Activated T-cell treated with anti-CD3 and anti-CD28 coated beads, Interleukin-2, amount 50 U/mL, for 72 hours (primary cell): ENCODE data around the gene ZFPM1. TPM values are rescaled to one million over a fixed set of nuclear protein-coding genes. Genes with fewer than 3 reads are reported as not detected.
"Not testable (repeated sequence)": the region's sequence is repeated elsewhere in the genome, so short reads cannot be mapped to it uniquely, and the experiment has no call there.

Source experiments
- ATAC-seq, 2 donors: fragments of 150-1000 bp; cut with Tn5 transposase; replicated peaks in 1 of 2; 2 replicates each; pipeline ENCODE4 v1.10.0; 2021; ENCODE audit warnings: moderate library complexity in 2 of 2, mild to moderate bottlenecking in 1 of 2
- DNase-seq, 2 donors: peaks; one replicate each; pipeline ENCODE4 v3.0.0; 2021 to 2022; ENCODE audit warnings: mixed read lengths in 1 of 2
- H3K27ac Mint-ChIP-seq: one replicate; pipeline ENCODE4 v1.8.0; 2022; ENCODE audit warnings: mild to moderate bottlenecking, moderate library complexity, mixed read lengths
- H3K27me3 Mint-ChIP-seq: one replicate; pipeline ENCODE4 v1.8.0; 2022; ENCODE audit warnings: low read depth, mixed read lengths
- H3K36me3 Mint-ChIP-seq, 2 donors: one replicate each; pipeline ENCODE4 v1.8.0; 2022; ENCODE audit warnings: mixed read lengths in 2 of 2, mild to moderate bottlenecking in 1 of 2; ENCODE audit not compliant: insufficient read depth in 2 of 2
- H3K4me1 Mint-ChIP-seq: one replicate; pipeline ENCODE4 v1.8.0; 2022; ENCODE audit warnings: low read depth, mixed read lengths
- H3K4me3 Mint-ChIP-seq, 2 donors: one replicate each; pipeline ENCODE4 v1.8.0; 2022; ENCODE audit warnings: mild to moderate bottlenecking in 2 of 2, mixed read lengths in 2 of 2, moderate library complexity in 2 of 2
- H3K9me3 Mint-ChIP-seq, 2 donors: one replicate each; pipeline ENCODE4 v1.8.0; 2022; ENCODE audit warnings: mixed read lengths in 2 of 2
- total RNA-seq, 2 donors: library from RNA; stranded (reverse); gene quantifications; one replicate each; pipeline ENCODE4 v1.2.3, GENCODE V29; 2022

ZFPM1 gene
- 10 to 100 TPM; 12.2 to 13.8 TPM for total RNA-seq

GRCh38 chr16:88453217-88453531, at the start of gene ZFPM1:
ZFPM1 (plus strand) TSS chr16:88453280; CDS start chr16:88453639, 359 bp downstream.
- no peak for DNase-seq
- peak; percentile 67 to 69 for ATAC-seq
- Mint-ChIP-seq H3K27ac (peak within 1 kb of the TSS; percentile 93), H3K9me3 (no peaks in the 10 kb centered on the region), H3K27me3 (no peaks in the 10 kb centered on the region), H3K4me3 (peak within 1 kb of the TSS; percentile 89 to 94), H3K36me3 (no peaks in the 10 kb centered on the region), H3K4me1 (peaks cover 30% of the 10 kb centered on the region)

GRCh38 chr16:88403794-88404581, 49.1 kb upstream of the ZFPM1 start:
- ATAC-seq = no peak
- no peak for DNase-seq
- Mint-ChIP-seq H3K27me3 (no peaks in the 10 kb centered on the region), H3K4me3 (no peak overlapping the region), H3K9me3 (no peaks in the 10 kb centered on the region), H3K27ac (no peak overlapping the region), H3K36me3 (no peaks in the 10 kb centered on the region), H3K4me1 (peaks cover 5% of the 10 kb centered on the region)

GRCh38 chr16:88404769-88405168, 48.3 kb upstream of the ZFPM1 start:
- Mint-ChIP-seq H3K36me3 (no peaks in the 10 kb centered on the region), H3K27me3 (no peaks in the 10 kb centered on the region), H3K9me3 (no peaks in the 10 kb centered on the region), H3K4me1 (peaks cover 5% of the 10 kb centered on the region), H3K4me3 (no peak overlapping the region), H3K27ac (no peak overlapping the region)
- ATAC-seq (no peak), DNase-seq (no peak)

- ATAC-seq = no peak
Observed at GRCh38 chr16:88405216-88406060, 47.6 kb upstream of the ZFPM1 start.

GRCh38 chr16:88406096-88407041, 46.7 kb upstream of the ZFPM1 start:
- Mint-ChIP-seq H3K36me3 (no peaks in the 10 kb centered on the region), H3K27ac (no peak overlapping the region), H3K4me1 (peaks cover 5% of the 10 kb centered on the region), H3K4me3 (no peak overlapping the region), H3K9me3 (no peaks in the 10 kb centered on the region), H3K27me3 (no peaks in the 10 kb centered on the region)
- DNase-seq (no peak), ATAC-seq (no peak)

More at GRCh38 chr16:88405216-88406060, 47.6 kb upstream of the ZFPM1 start:
- no peak overlapping the region for H3K4me3 Mint-ChIP-seq
- no peaks in the 10 kb centered on the region for H3K27me3 Mint-ChIP-seq
- DNase-seq = no peak
- peaks cover 5% of the 10 kb centered on the region for H3K4me1 Mint-ChIP-seq
- no peak overlapping the region for H3K27ac Mint-ChIP-seq
- H3K9me3 Mint-ChIP-seq = no peaks in the 10 kb centered on the region
- no peaks in the 10 kb centered on the region for H3K36me3 Mint-ChIP-seq

- Mint-ChIP-seq H3K4me1 (peaks cover 5% of the 10 kb centered on the region), H3K27me3 (no peaks in the 10 kb centered on the region), H3K9me3 (no peaks in the 10 kb centered on the region), H3K4me3 (no peak overlapping the region), H3K27ac (no peak overlapping the region), H3K36me3 (no peaks in the 10 kb centered on the region)
- DNase-seq = no peak
- ATAC-seq = no peak
Observed at GRCh38 chr16:88407042-88407420, 46.0 kb upstream of the ZFPM1 start.

- Mint-ChIP-seq H3K27me3 (no peaks in the 10 kb centered on the region), H3K36me3 (no peaks in the 10 kb centered on the region), H3K4me3 (no peak overlapping the region), H3K4me1 (peaks cover 5% of the 10 kb centered on the region), H3K9me3 (no peaks in the 10 kb centered on the region), H3K27ac (no peak overlapping the region)
- DNase-seq = no peak
- ATAC-seq = no peak
Observed at GRCh38 chr16:88407807-88408206, 45.3 kb upstream of the ZFPM1 start.

- no peak overlapping the region for H3K4me3 Mint-ChIP-seq
- H3K36me3 Mint-ChIP-seq = no peaks in the 10 kb centered on the region
- DNase-seq (no peak), ATAC-seq (no peak)
- H3K4me1 Mint-ChIP-seq = peaks cover 5% of the 10 kb centered on the region
- H3K9me3 Mint-ChIP-seq = no peaks in the 10 kb centered on the region
- H3K27me3 Mint-ChIP-seq = no peaks in the 10 kb centered on the region
- no peak overlapping the region for H3K27ac Mint-ChIP-seq
Observed at GRCh38 chr16:88408561-88409142, 44.4 kb upstream of the ZFPM1 start.

- no peaks in the 10 kb centered on the region for H3K9me3 Mint-ChIP-seq
- peaks cover 5% of the 10 kb centered on the region for H3K4me1 Mint-ChIP-seq
- H3K36me3 Mint-ChIP-seq = no peaks in the 10 kb centered on the region
- no peak overlapping the region for H3K27ac Mint-ChIP-seq
- ATAC-seq = no peak
- no peak for DNase-seq
- no peak overlapping the region for H3K4me3 Mint-ChIP-seq
- no peaks in the 10 kb centered on the region for H3K27me3 Mint-ChIP-seq
Observed at GRCh38 chr16:88409296-88410065, 43.6 kb upstream of the ZFPM1 start.

GRCh38 chr16:88410297-88410968, 42.6 kb upstream of the ZFPM1 start:
- not testable (repeated sequence) for H3K27me3 Mint-ChIP-seq, H3K9me3 Mint-ChIP-seq, H3K4me1 Mint-ChIP-seq, ATAC-seq, H3K36me3 Mint-ChIP-seq, DNase-seq, H3K27ac Mint-ChIP-seq, H3K4me3 Mint-ChIP-seq

- no peaks in the 10 kb centered on the region for H3K36me3 Mint-ChIP-seq
Observed at GRCh38 chr16:88411951-88412576, 41.0 kb upstream of the ZFPM1 start.

More at GRCh38 chr16:88411951-88412576, 41.0 kb upstream of the ZFPM1 start:
- Mint-ChIP-seq H3K27me3 (no peaks in the 10 kb centered on the region), H3K4me1 (peaks cover 5% of the 10 kb centered on the region), H3K9me3 (no peaks in the 10 kb centered on the region), H3K27ac (no peak overlapping the region), H3K4me3 (no peak overlapping the region)
- no peak for DNase-seq
- no peak for ATAC-seq
